ENCODE results near the gene TCTN2. TPM values are rescaled to one million over a fixed set of nuclear protein-coding genes. Genes with fewer than 3 reads are reported as not detected.

TCTN2 gene
- total RNA-seq, 2 donors from 2014 or later: 5.9 to 8.0 TPM

DNA sequence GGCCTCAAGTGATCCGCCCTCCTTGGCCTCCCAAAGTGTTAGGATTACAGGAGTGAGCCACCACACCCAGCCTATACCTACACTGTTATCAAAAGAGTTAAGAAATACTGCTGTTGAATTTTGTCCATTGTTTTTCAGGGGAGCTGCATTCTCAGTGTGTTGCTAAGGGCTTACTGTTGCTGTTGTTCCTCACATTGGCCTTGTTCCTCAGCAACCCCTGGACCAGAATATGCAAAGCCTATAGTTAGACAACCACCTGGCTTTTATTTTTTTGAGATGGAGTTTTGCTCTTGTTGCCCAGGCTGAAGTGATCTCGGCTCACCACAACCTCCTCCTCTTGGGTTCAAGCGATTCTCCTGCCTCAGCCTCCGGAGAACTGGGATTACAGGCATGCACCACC is 36.6 kb downstream of the TCTN2 start:
- no peak overlapping the region for H3K27ac Mint-ChIP-seq
- H3K4me1 Mint-ChIP-seq (ENCODE audit: low read depth): peaks cover 5% of the 10 kb centered on the region
- DNase-seq (no peak), ATAC-seq (replicated peaks in 1 of 2) (no peak)
- no peak overlapping the region for H3K4me3 Mint-ChIP-seq
- no peaks in the 10 kb centered on the region for H3K27me3 Mint-ChIP-seq (ENCODE audit: low read depth)
- peaks cover 0 to 3% of the 10 kb centered on the region in 2 donors for H3K36me3 Mint-ChIP-seq (ENCODE audit: insufficient read depth in 2 of 2)
- no peaks in the 10 kb centered on the region for H3K9me3 Mint-ChIP-seq

- no peak for DNase-seq
- H3K27ac Mint-ChIP-seq: peak overlapping the region; percentile 99
- H3K9me3 Mint-ChIP-seq: no peaks in the 10 kb centered on the region
- no peak for ATAC-seq (replicated peaks in 1 of 2)
- H3K4me1 Mint-ChIP-seq (ENCODE audit: low read depth): peaks cover 50% of the 10 kb centered on the region
- no peaks in the 10 kb centered on the region for H3K27me3 Mint-ChIP-seq (ENCODE audit: low read depth)
- H3K4me3 Mint-ChIP-seq: peak overlapping the region; percentile 91 to 98
- peaks cover 2 to 7% of the 10 kb centered on the region in 2 donors for H3K36me3 Mint-ChIP-seq (ENCODE audit: insufficient read depth in 2 of 2)
Observed at GRCh38 chr12:123712780-123713319, 41.9 kb downstream of the TCTN2 start.

GRCh38 chr12:123713398-123713797 is 42.5 kb downstream of the TCTN2 start:
- H3K27me3 Mint-ChIP-seq (ENCODE audit: low read depth): no peaks in the 10 kb centered on the region
- H3K9me3 Mint-ChIP-seq: no peaks in the 10 kb centered on the region
- H3K27ac Mint-ChIP-seq: peak overlapping the region; percentile 99
- peak overlapping the region; percentile 91 to 98 for H3K4me3 Mint-ChIP-seq
- H3K4me1 Mint-ChIP-seq (ENCODE audit: low read depth): peaks cover 51% of the 10 kb centered on the region
- DNase-seq: no peak
- peaks cover 2 to 10% of the 10 kb centered on the region in 2 donors for H3K36me3 Mint-ChIP-seq (ENCODE audit: insufficient read depth in 2 of 2)
- ATAC-seq (replicated peaks in 1 of 2): no peak

- Mint-ChIP-seq H3K27ac (peak overlapping the region; percentile 99), H3K9me3 (no peaks in the 10 kb centered on the region), H3K4me3 (peak overlapping the region; percentile 91 to 98), H3K4me1 (ENCODE audit: low read depth) (peaks cover 54% of the 10 kb centered on the region), H3K27me3 (ENCODE audit: low read depth) (no peaks in the 10 kb centered on the region), H3K36me3 (ENCODE audit: insufficient read depth in 2 of 2) (peaks cover 2 to 10% of the 10 kb centered on the region in 2 donors)
- DNase-seq (peak in 1 of 2 donors; percentile 54), ATAC-seq (replicated peaks in 1 of 2) (peak; percentile 42 to 43)
Observed at GRCh38 chr12:123713823-123714585, 43.1 kb downstream of the TCTN2 start.

- H3K36me3 Mint-ChIP-seq (ENCODE audit: insufficient read depth in 2 of 2): peaks cover 2 to 15% of the 10 kb centered on the region in 2 donors
- no peak for DNase-seq
- no peaks in the 10 kb centered on the region for H3K27me3 Mint-ChIP-seq (ENCODE audit: low read depth)
- peak overlapping the region; percentile 99 for H3K27ac Mint-ChIP-seq
- H3K4me3 Mint-ChIP-seq: peak overlapping the region; percentile 91 to 98
- H3K4me1 Mint-ChIP-seq (ENCODE audit: low read depth): peaks cover 66% of the 10 kb centered on the region
- peak; percentile 39 to 47 for ATAC-seq (replicated peaks in 1 of 2)
- no peaks in the 10 kb centered on the region for H3K9me3 Mint-ChIP-seq
Observed at GRCh38 chr12:123715195-123715594, 44.3 kb downstream of the TCTN2 start.

DNA sequence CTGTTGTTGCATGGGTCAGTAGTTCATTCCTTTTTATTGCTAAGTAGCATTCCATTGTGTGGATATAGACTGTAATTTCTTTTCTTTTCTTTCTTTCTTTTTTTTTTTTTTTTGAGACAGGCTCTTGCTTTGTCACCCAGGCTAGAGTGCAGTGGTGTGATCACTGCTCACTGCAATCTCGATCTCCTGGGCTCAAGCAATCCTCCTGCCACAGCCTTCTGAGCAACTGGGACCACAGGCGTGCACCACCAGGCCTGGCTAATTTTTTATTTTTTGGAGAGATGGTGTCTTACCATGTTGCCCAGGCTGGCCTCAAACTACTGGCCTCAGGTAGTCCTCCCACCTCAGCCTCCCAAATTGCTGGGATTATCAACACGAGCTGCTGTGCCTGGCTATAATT is 46.4 kb downstream of the TCTN2 start:
- ATAC-seq (replicated peaks in 1 of 2) (no peak), DNase-seq (no peak)
- peaks cover 82% of the 10 kb centered on the region for H3K4me1 Mint-ChIP-seq (ENCODE audit: low read depth)
- no peaks in the 10 kb centered on the region for H3K9me3 Mint-ChIP-seq
- no peak overlapping the region for H3K27ac Mint-ChIP-seq
- no peaks in the 10 kb centered on the region for H3K27me3 Mint-ChIP-seq (ENCODE audit: low read depth)
- H3K4me3 Mint-ChIP-seq: peak overlapping the region; percentile 40 to 48
- peaks cover 3 to 27% of the 10 kb centered on the region in 2 donors for H3K36me3 Mint-ChIP-seq (ENCODE audit: insufficient read depth in 2 of 2)

GRCh38 chr12:123720141-123720814 is 49.4 kb downstream of the TCTN2 start:
- Mint-ChIP-seq H3K4me3 (peak overlapping the region; percentile 81 to 87), H3K9me3 (no peaks in the 10 kb centered on the region), H3K4me1 (ENCODE audit: low read depth) (peaks cover 88% of the 10 kb centered on the region), H3K36me3 (ENCODE audit: insufficient read depth in 2 of 2) (peaks cover 2 to 32% of the 10 kb centered on the region in 2 donors), H3K27me3 (ENCODE audit: low read depth) (no peaks in the 10 kb centered on the region), H3K27ac (peak overlapping the region; percentile 99)
- peak; percentile 51 to 58 for ATAC-seq (replicated peaks in 1 of 2)
- no peak for DNase-seq

GRCh38 chr12:123721245-123721644 is 50.3 kb downstream of the TCTN2 start:
- Mint-ChIP-seq H3K9me3 (no peaks in the 10 kb centered on the region), H3K27me3 (ENCODE audit: low read depth) (no peaks in the 10 kb centered on the region), H3K27ac (no peak overlapping the region), H3K4me3 (peak overlapping the region in 1 of 2 donors; percentile 36), H3K4me1 (ENCODE audit: low read depth) (peaks cover 88% of the 10 kb centered on the region), H3K36me3 (ENCODE audit: insufficient read depth in 2 of 2) (peaks cover 3 to 36% of the 10 kb centered on the region in 2 donors)
- ATAC-seq (replicated peaks in 1 of 2) (no peak), DNase-seq (no peak)

GRCh38 chr12:123723011-123723410 is 52.1 kb downstream of the TCTN2 start:
- no peak for DNase-seq
- peak overlapping the region; percentile 15 to 58 for H3K4me3 Mint-ChIP-seq
- peaks cover 3 to 44% of the 10 kb centered on the region in 2 donors for H3K36me3 Mint-ChIP-seq (ENCODE audit: insufficient read depth in 2 of 2)
- peak overlapping the region; percentile 44 for H3K27ac Mint-ChIP-seq
- peaks cover 89% of the 10 kb centered on the region for H3K4me1 Mint-ChIP-seq (ENCODE audit: low read depth)
- H3K9me3 Mint-ChIP-seq: no peaks in the 10 kb centered on the region
- ATAC-seq (replicated peaks in 1 of 2): no peak
- no peaks in the 10 kb centered on the region for H3K27me3 Mint-ChIP-seq (ENCODE audit: low read depth)

GRCh38 chr12:123723765-123724164 is 52.9 kb downstream of the TCTN2 start:
- Mint-ChIP-seq H3K4me3 (peak overlapping the region; percentile 58 to 67), H3K9me3 (no peaks in the 10 kb centered on the region), H3K36me3 (ENCODE audit: insufficient read depth in 2 of 2) (peaks cover 8 to 49% of the 10 kb centered on the region in 2 donors), H3K27me3 (ENCODE audit: low read depth) (no peaks in the 10 kb centered on the region), H3K27ac (peak overlapping the region; percentile 97), H3K4me1 (ENCODE audit: low read depth) (peaks cover 94% of the 10 kb centered on the region)
- ATAC-seq (replicated peaks in 1 of 2) (peak; percentile 53 to 56), DNase-seq (no peak)

GRCh38 chr12:123726244-123726643 is 55.3 kb downstream of the TCTN2 start:
- H3K27me3 Mint-ChIP-seq (ENCODE audit: low read depth): no peaks in the 10 kb centered on the region
- no peak for DNase-seq
- no peaks in the 10 kb centered on the region for H3K9me3 Mint-ChIP-seq
- peak overlapping the region; percentile 41 to 75 for H3K4me3 Mint-ChIP-seq
- H3K36me3 Mint-ChIP-seq (ENCODE audit: insufficient read depth in 2 of 2): peaks cover 7 to 49% of the 10 kb centered on the region in 2 donors
- H3K27ac Mint-ChIP-seq: peak overlapping the region; percentile 91
- peaks cover 75% of the 10 kb centered on the region for H3K4me1 Mint-ChIP-seq (ENCODE audit: low read depth)
- peak; percentile 67 to 75 for ATAC-seq (replicated peaks in 1 of 2)

DNA sequence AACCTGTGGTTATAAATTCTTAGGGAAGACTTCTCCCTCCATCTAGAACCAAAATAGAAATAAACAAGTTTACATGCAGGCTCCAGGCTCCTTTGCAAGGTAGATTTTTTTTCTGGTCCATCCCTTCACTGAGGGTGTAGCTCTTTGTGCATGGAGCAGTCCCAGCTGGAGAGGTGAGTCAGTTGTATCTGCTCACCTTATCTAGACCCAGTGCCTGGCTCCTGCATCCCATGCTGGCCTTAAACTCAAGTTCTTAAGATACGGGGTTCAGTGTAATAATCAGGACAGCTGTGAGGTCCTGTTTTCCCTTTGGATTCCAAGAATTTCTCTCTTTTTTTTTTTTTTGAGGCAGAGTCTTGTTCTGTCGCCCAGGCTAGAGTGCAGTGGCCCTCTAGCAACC is 56.0 kb downstream of the TCTN2 start:
- Mint-ChIP-seq H3K9me3 (no peaks in the 10 kb centered on the region), H3K27ac (peak overlapping the region; percentile 91), H3K4me1 (ENCODE audit: low read depth) (peaks cover 75% of the 10 kb centered on the region), H3K36me3 (ENCODE audit: insufficient read depth in 2 of 2) (peaks cover 11 to 50% of the 10 kb centered on the region in 2 donors), H3K4me3 (peak overlapping the region in 1 of 2 donors; percentile 58), H3K27me3 (ENCODE audit: low read depth) (no peaks in the 10 kb centered on the region)
- DNase-seq (no peak), ATAC-seq (replicated peaks in 1 of 2) (no peak)

GRCh38 chr12:123727878-123728277 is 57.0 kb downstream of the TCTN2 start:
- H3K27ac Mint-ChIP-seq: peak overlapping the region; percentile 28
- H3K9me3 Mint-ChIP-seq: no peaks in the 10 kb centered on the region
- DNase-seq: no peak
- no peaks in the 10 kb centered on the region for H3K27me3 Mint-ChIP-seq (ENCODE audit: low read depth)
- H3K4me3 Mint-ChIP-seq: no peak overlapping the region
- ATAC-seq (replicated peaks in 1 of 2): no peak
- H3K36me3 Mint-ChIP-seq (ENCODE audit: insufficient read depth in 2 of 2): peaks cover 15 to 54% of the 10 kb centered on the region in 2 donors
- H3K4me1 Mint-ChIP-seq (ENCODE audit: low read depth): peaks cover 75% of the 10 kb centered on the region

Measured in activated T-cell treated with anti-CD3 and anti-CD28 coated beads, Interleukin-2, amount 50 U/mL, for 72 hours (primary cell).